Stomach (tissue), 4 donors: Measurements from ENCODE around the gene RACGAP1.

Experiments
- POLR2A ChIP-seq, 4 donors: fragments of 450-650 bp; IDR thresholded peaks; one replicate each; pipeline ENCODE4 v1.6.1; 2016; ENCODE audit warnings: antibody characterized with exemption in 4 of 4, control low read depth in 2 of 4, mild to moderate bottlenecking in 1 of 4, moderate library complexity in 1 of 4
- TF ChIP-seq, protein P1 (sequence below), 7 experiments: fragments of 450-650 bp in 4 of 7; fragments of 200-600 bp in 3 of 7; sonication (generic) in 3 of 7; IDR thresholded peaks; one replicate each; pipeline ENCODE4 v1.5.1; 2016 to 2019; ENCODE audit warnings: antibody characterized with exemption in 7 of 7, control low read depth in 2 of 7, mild to moderate bottlenecking in 1 of 7

- TF ChIP-seq, protein P1, sequence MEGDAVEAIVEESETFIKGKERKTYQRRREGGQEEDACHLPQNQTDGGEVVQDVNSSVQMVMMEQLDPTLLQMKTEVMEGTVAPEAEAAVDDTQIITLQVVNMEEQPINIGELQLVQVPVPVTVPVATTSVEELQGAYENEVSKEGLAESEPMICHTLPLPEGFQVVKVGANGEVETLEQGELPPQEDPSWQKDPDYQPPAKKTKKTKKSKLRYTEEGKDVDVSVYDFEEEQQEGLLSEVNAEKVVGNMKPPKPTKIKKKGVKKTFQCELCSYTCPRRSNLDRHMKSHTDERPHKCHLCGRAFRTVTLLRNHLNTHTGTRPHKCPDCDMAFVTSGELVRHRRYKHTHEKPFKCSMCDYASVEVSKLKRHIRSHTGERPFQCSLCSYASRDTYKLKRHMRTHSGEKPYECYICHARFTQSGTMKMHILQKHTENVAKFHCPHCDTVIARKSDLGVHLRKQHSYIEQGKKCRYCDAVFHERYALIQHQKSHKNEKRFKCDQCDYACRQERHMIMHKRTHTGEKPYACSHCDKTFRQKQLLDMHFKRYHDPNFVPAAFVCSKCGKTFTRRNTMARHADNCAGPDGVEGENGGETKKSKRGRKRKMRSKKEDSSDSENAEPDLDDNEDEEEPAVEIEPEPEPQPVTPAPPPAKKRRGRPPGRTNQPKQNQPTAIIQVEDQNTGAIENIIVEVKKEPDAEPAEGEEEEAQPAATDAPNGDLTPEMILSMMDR (IDR thresholded peaks at IDR 0.05) = no peak
- TF ChIP-seq POLR2A (IDR thresholded peaks at IDR 0.05) = no peak
Measured at GRCh38 chr12:50024805-50025186, 498 bp downstream of the RACGAP1 start.
